PC-9 (cell line): ENCODE measurements around the gene CLIC1. TPM values are rescaled to one million over a fixed set of nuclear protein-coding genes. Genes with fewer than 3 reads are reported as not detected.

Source experiments
- BruUV-seq: library from RNA; stranded (reverse); fragments of 400-500 nt; replicated peaks from 2 replicates; lab custom pipeline; 2021; lab: Mats Ljungman, UMichigan
- CTCF ChIA-PET: fragments of 300-600 bp; sonication (Branson Sonifier 250); formaldehyde crosslinking; loops from one replicate; lab custom pipeline; 2022; ENCODE audit warnings: antibody characterized with exemption; lab: Charles Lee
- POLR2A ChIA-PET: fragments of 300-600 bp; sonication (Branson Sonifier 250); formaldehyde crosslinking; loops from one replicate; lab custom pipeline; 2022; ENCODE audit warnings: antibody characterized with exemption; ENCODE audit not compliant: unreplicated experiment; lab: Charles Lee
- DNase-seq, 2 experiments: peaks; one replicate each; pipeline versions ENCODE4 v3.0.0 to v3.0.0-alpha.2; 2015 to 2022; ENCODE audit warnings: mixed read lengths in 1 of 2
- H2AFZ ChIP-seq: fragments of 200-600 bp; sonication (generic); 2 replicates; pipeline ENCODE4 v1.8.1; 2017; ENCODE audit warnings: antibody characterized with exemption
- H3F3A ChIP-seq: fragments of 200-600 bp; sonication (generic); 2 replicates; pipeline ENCODE4 v1.8.1; 2017; ENCODE audit warnings: antibody characterized with exemption, mild to moderate bottlenecking, low read depth; ENCODE audit not compliant: insufficient read depth
- H3K27ac ChIP-seq: fragments of 200-600 bp; sonication (generic); 2 replicates; pipeline ENCODE4 v1.6.1; 2016; ENCODE audit warnings: mixed run types
- H3K27me3 ChIP-seq: fragments of 200-600 bp; sonication (generic); 2 replicates; pipeline ENCODE4 v1.6.1; 2016; ENCODE audit warnings: low read depth, mixed run types; ENCODE audit not compliant: insufficient read depth
- H3K36me3 ChIP-seq: fragments of 200-600 bp; sonication (generic); 2 replicates; pipeline ENCODE4 v1.6.1; 2016; ENCODE audit warnings: low read depth, mixed run types
- H3K4me1 ChIP-seq: fragments of 200-600 bp; sonication (generic); replicated peaks from 2 replicates; pipeline ENCODE4 v1.6.1; 2016; ENCODE audit warnings: mixed run types; ENCODE audit not compliant: insufficient read depth
- H3K4me2 ChIP-seq: fragments of 200-600 bp; sonication (generic); 2 replicates; pipeline ENCODE4 v1.6.1; 2017; ENCODE audit warnings: mixed run types
- H3K4me3 ChIP-seq: fragments of 200-600 bp; sonication (generic); 2 replicates; pipeline ENCODE4 v1.6.1; 2016; ENCODE audit warnings: mixed run types
- H3K79me2 ChIP-seq: fragments of 200-600 bp; sonication (generic); 2 replicates; pipeline ENCODE4 v1.6.1; 2017; ENCODE audit warnings: low read depth, mixed run types
- H3K9me2 ChIP-seq: fragments of 200-600 bp; sonication (generic); 2 replicates; pipeline ENCODE4 v1.8.1; 2017; ENCODE audit warnings: mild to moderate bottlenecking; ENCODE audit not compliant: insufficient read depth
- H3K9me3 ChIP-seq: fragments of 200-600 bp; sonication (generic); 2 replicates; pipeline ENCODE4 v1.8.1; 2016; ENCODE audit warnings: low read depth; ENCODE audit not compliant: insufficient read depth
- H4K20me1 ChIP-seq: fragments of 200-600 bp; sonication (generic); 2 replicates; pipeline ENCODE4 v1.8.1; 2017; ENCODE audit not compliant: insufficient read depth
- EZH2 ChIP-seq: fragments of 200-600 bp; sonication (generic); IDR thresholded peaks from 2 replicates; pipeline ENCODE4 v1.8.0; 2017; ENCODE audit warnings: antibody characterized with exemption, low read depth
- intact Hi-C: fragments of 100-400 bp; cut with micrococcal nuclease; formaldehyde crosslinking; loops from one replicate; pipeline ENCODE4 v1.10.0; 2022; ENCODE audit not compliant: unreplicated experiment
- total RNA-seq: library from RNA; stranded (reverse); gene quantifications from 2 replicates; pipeline ENCODE4 v1.2.3, GENCODE V29; 2021
- TF ChIP-seq, protein P1 (sequence below): fragments of 200-600 bp; sonication (generic); conservative IDR thresholded peaks from 2 replicates; pipeline ENCODE4 v1.6.1; 2017; ENCODE audit warnings: mixed run types, antibody characterized with exemption, mild to moderate bottlenecking, moderate library complexity

CLIC1 gene
- total RNA-seq, 1 experiment from 2014 or later = 599 TPM

DNA sequence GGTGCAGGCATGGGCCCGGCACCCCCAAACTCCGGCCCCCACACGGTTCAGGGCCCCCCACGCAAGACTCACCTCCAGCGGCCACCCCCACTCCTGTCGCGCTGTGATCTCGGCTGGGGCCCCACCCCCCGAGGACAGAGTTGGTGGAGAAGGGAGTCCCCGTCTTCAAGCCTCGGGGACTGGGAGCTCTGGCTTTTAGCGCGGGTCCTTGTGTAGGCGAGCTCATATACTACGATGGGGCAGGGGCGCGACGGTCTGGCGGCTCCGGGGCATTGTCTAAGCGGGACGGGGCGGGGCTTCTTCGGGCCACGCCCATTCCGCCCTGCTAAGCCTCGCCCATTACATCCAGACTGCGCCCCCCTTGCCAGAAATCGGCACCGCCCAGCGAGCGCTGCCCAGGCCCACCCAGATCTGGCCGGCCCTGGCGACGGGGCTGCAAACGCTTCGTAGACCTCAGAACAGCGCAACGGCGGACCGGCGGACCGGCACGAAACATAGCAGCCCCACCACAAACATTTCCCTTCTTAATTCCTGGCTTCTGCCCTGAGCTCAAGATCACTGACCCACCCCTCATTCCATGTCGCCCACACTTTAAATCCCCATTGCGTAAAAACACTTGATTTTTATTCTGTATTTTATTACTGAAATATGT, 6.2 kb downstream of the CLIC1 start:
- H3K9me3 ChIP-seq = no peaks in the 10 kb centered on the region
- ChIA-PET CTCF (interaction anchor here (1.4 kb wide), 1 partner anchor 39 kb away, joined by 10 read pairs; no protein-coding TSS in a partner anchor), POLR2A (interaction anchor here (0.5 to 0.6 kb wide), 3 partner anchors 70 to 241 kb away, joined by 5 to 12 read pairs (median 11); no protein-coding TSS in a partner anchor)
- H3K79me2 ChIP-seq = peaks cover 31% of the 10 kb centered on the region
- BruUV-seq = no TSS peak
- peaks cover 69% of the 10 kb centered on the region for H3F3A ChIP-seq
- no peak overlapping the region for H3K27ac ChIP-seq
- peak overlapping the region; percentile 81 for H3K4me3 ChIP-seq
- no peaks in the 10 kb centered on the region for H3K9me2 ChIP-seq
- no peak for TF ChIP-seq EZH2
- TF ChIP-seq, protein P1, sequence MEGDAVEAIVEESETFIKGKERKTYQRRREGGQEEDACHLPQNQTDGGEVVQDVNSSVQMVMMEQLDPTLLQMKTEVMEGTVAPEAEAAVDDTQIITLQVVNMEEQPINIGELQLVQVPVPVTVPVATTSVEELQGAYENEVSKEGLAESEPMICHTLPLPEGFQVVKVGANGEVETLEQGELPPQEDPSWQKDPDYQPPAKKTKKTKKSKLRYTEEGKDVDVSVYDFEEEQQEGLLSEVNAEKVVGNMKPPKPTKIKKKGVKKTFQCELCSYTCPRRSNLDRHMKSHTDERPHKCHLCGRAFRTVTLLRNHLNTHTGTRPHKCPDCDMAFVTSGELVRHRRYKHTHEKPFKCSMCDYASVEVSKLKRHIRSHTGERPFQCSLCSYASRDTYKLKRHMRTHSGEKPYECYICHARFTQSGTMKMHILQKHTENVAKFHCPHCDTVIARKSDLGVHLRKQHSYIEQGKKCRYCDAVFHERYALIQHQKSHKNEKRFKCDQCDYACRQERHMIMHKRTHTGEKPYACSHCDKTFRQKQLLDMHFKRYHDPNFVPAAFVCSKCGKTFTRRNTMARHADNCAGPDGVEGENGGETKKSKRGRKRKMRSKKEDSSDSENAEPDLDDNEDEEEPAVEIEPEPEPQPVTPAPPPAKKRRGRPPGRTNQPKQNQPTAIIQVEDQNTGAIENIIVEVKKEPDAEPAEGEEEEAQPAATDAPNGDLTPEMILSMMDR = no peak
- peaks cover 29% of the 10 kb centered on the region for H4K20me1 ChIP-seq
- peak overlapping the region; percentile 73 for H3K4me2 ChIP-seq
- intact Hi-C loops = loop anchor here (1.0 to 10.0 kb wide), 3 partner anchors 8 to 185 kb away; partner anchors contain the start of genes ATP6V1G2, DDX39B and NFKBIL1
- peaks cover 15% of the 10 kb centered on the region for H3K4me1 ChIP-seq
- H3K36me3 ChIP-seq = peaks cover 37% of the 10 kb centered on the region
- DNase-seq = peak; percentile 62 to 81
- H3K27me3 ChIP-seq = no peaks in the 10 kb centered on the region
- peak overlapping the region; percentile 78 for H2AFZ ChIP-seq

DNA sequence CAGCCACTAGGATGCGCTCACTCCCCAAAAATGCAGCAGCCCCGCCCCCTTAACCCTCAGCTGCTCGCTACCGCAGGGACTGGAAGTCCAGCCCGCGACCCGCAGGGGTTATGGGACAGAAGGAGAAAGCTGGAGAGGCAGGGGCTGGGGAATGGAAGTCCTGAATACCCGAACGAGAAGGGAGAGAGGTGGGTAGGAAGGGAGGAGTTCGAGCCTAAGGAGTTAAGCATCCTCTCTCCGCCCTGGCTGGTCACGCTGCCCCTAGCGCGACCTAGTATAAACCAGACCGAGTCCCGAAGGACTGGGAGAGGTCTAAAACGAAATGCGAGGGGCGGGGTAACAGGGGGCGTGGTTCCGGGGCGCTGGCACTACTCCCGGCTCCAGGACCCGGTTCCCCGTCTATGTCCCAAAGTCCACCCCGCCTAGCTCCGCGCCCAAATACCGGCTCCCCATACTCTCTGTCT, 6.8 kb downstream of the CLIC1 start:
- Histone ChIP-seq H4K20me1 (peaks cover 29% of the 10 kb centered on the region), H3K4me3 (peak overlapping the region; percentile 81), H3F3A (peaks cover 64% of the 10 kb centered on the region), H3K27me3 (no peaks in the 10 kb centered on the region), H3K36me3 (peaks cover 37% of the 10 kb centered on the region), H3K9me3 (no peaks in the 10 kb centered on the region), H3K4me2 (peak overlapping the region; percentile 73), H2AFZ (peak overlapping the region; percentile 78), H3K4me1 (peaks cover 15% of the 10 kb centered on the region), H3K9me2 (no peaks in the 10 kb centered on the region), H3K27ac (no peak overlapping the region), H3K79me2 (peaks cover 25% of the 10 kb centered on the region)
- BruUV-seq = no TSS peak
- CTCF ChIA-PET = interaction anchor here (1.4 kb wide), 1 partner anchor 40 kb away, joined by 10 read pairs; no protein-coding TSS in a partner anchor
- TF ChIP-seq, protein P1 = peak; percentile 6; the same call in 1 of the 2 replicates
- TF ChIP-seq EZH2 = no peak
- intact Hi-C loops = loop anchor here (1.0 kb wide), 2 partner anchors 9 to 40 kb away; no protein-coding TSS in a partner anchor
- DNase-seq = peak; percentile 78 to 91
- POLR2A ChIA-PET = interaction anchor here (0.5 to 0.6 kb wide), 2 partner anchors 111 to 169 kb away, joined by 5 to 11 read pairs; no protein-coding TSS in a partner anchor

DNA sequence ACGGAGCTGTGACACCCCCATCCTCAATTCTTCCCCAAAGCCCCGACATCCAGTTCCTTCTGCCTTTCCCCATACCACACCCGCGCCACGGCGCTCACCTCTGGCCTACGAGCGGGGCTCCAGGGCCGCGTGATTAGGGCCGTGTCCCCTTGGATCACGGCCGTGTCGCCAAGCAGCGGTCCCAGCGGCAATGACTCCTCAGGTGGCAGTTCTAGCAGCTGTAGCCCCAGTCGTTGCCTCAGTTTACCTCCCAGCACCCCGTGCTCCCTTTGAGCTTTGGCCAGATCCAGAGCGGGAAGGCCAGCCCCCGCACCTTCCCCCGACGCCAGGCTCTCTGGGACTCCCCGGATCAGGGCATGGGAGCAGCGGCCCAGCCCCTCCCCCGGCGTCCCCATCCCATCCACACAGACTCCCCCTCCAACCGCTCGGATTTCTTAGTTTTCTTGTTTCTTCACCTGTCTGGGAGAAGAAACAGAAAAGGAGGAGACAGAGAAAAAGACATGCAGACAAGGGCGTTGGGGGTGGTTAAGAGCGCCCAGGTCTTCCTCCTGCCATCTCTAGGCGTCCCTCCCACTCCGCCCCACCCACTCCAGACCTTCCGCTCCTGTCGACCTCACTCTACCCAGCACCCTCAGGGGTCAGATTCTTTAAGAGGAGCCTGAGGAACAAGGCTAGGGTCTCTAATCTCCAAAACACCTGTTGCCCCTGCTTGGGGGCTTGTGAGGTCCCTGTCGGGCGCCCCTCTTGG, 7.4 kb downstream of the CLIC1 start, which contains the start of gene DDAH2:
TSS of gene DDAH2 (minus strand) at position 533 of the 748 bp plus-strand sequence. CDS start at position 395, 138 bp downstream.
- BruUV-seq = no TSS peak
- Histone ChIP-seq H3K79me2 (peaks cover 19% of the 10 kb centered on the region), H3K27me3 (no peaks in the 10 kb centered on the region), H3K4me1 (peaks cover 9% of the 10 kb centered on the region), H2AFZ (peak within 1 kb of the TSS; percentile 78), H3K27ac (no peak within 1 kb of the TSS), H3K36me3 (peaks cover 33% of the 10 kb centered on the region), H4K20me1 (peaks cover 24% of the 10 kb centered on the region), H3F3A (peaks cover 58% of the 10 kb centered on the region), H3K9me2 (no peaks in the 10 kb centered on the region), H3K4me2 (peak within 1 kb of the TSS; percentile 73), H3K9me3 (no peaks in the 10 kb centered on the region), H3K4me3 (peak within 1 kb of the TSS; percentile 81)
- TF ChIP-seq, protein P1 = peak; percentile 81
- no peak for TF ChIP-seq EZH2
- ChIA-PET POLR2A (interaction anchor here (0.5 kb wide), 2 partner anchors 169 kb away, joined by 3 to 5 read pairs; no protein-coding TSS in a partner anchor), CTCF (interaction anchor here (0.7 to 1.4 kb wide), 2 partner anchors 9 to 41 kb away, joined by 10 to 12 read pairs; no protein-coding TSS in a partner anchor)
- DNase-seq = no peak
- intact Hi-C loops = loop anchor here (1.0 kb wide), 2 partner anchors 9 to 40 kb away; no protein-coding TSS in a partner anchor
